Activated T-cell treated with anti-CD3 and anti-CD28 coated beads, Interleukin-2, amount 50 U/mL, for 4 hours (primary cell): Measurements from ENCODE around the gene TBC1D2. TPM values are rescaled to one million over a fixed set of nuclear protein-coding genes. Genes with fewer than 3 reads are reported as not detected.

Experiments
- ATAC-seq, 2 donors: fragments of 200-7000 bp; cut with Tn5 transposase; one replicate each; pipeline ENCODE4 v1.10.0; 2021
- DNase-seq: peaks from one replicate; pipeline ENCODE4 v3.0.0-alpha.2; 2020
- H3K27me3 Mint-ChIP-seq: one replicate; pipeline ENCODE4 v1.8.0; 2021; ENCODE audit warnings: low read depth, mixed read lengths
- H3K36me3 Mint-ChIP-seq: one replicate; pipeline ENCODE4 v1.8.0; 2022; ENCODE audit warnings: mixed read lengths; ENCODE audit not compliant: insufficient read depth
- H3K4me1 Mint-ChIP-seq: one replicate; pipeline ENCODE4 v1.8.0; 2021; ENCODE audit warnings: low read depth, mixed read lengths
- H3K4me3 Mint-ChIP-seq: one replicate; pipeline ENCODE4 v1.8.0; 2021; ENCODE audit warnings: mild to moderate bottlenecking, moderate library complexity, mixed read lengths
- H3K9me3 Mint-ChIP-seq: one replicate; pipeline ENCODE4 v1.8.0; 2021; ENCODE audit warnings: mixed read lengths
- total RNA-seq, 3 donors: library from RNA; stranded (reverse); gene quantifications; one replicate each; pipeline ENCODE4 v1.2.1, GENCODE V29; 2021

TBC1D2 gene
- total RNA-seq, 3 donors from 2014 or later: 1.7 to 2.8 (median 1.9) TPM

DNA sequence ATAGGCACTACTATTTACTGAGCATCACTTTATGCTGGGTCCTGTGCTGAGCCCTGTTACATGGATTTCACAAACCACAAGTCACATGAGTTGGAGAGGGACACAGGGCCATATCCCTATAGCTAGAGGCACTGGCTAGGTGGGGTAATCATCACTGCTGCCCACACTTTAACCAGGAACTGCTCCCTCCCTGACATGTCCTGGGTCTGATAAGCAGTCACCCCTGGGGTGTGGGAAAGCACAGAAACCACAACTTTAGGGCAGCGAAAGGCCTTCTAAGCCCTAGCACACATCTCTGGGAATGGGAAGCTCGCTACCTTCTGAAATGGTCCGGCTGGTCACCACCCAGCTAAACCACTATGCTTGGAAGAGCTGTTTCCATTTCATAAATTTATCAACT is 15.0 kb downstream of the TBC1D2 start:
- DNase-seq: no peak
- no peak overlapping the region for H3K4me3 Mint-ChIP-seq
- no peaks in the 10 kb centered on the region for H3K9me3 Mint-ChIP-seq

GRCh38 chr9:98236901-98237487 is 18.5 kb downstream of the TBC1D2 start:
- no peaks in the 10 kb centered on the region for H3K4me1 Mint-ChIP-seq
- H3K4me3 Mint-ChIP-seq: no peak overlapping the region
- DNase-seq (no peak), ATAC-seq (no peak)
- no peaks in the 10 kb centered on the region for H3K9me3 Mint-ChIP-seq
- H3K27me3 Mint-ChIP-seq: no peaks in the 10 kb centered on the region
- H3K36me3 Mint-ChIP-seq: peaks cover 14% of the 10 kb centered on the region

More for the DNA sequence above, 15.0 kb downstream of the TBC1D2 start:
- H3K36me3 Mint-ChIP-seq: peaks cover 8% of the 10 kb centered on the region
- no peaks in the 10 kb centered on the region for H3K4me1 Mint-ChIP-seq
- H3K27me3 Mint-ChIP-seq: no peaks in the 10 kb centered on the region
- ATAC-seq: no peak

DNA sequence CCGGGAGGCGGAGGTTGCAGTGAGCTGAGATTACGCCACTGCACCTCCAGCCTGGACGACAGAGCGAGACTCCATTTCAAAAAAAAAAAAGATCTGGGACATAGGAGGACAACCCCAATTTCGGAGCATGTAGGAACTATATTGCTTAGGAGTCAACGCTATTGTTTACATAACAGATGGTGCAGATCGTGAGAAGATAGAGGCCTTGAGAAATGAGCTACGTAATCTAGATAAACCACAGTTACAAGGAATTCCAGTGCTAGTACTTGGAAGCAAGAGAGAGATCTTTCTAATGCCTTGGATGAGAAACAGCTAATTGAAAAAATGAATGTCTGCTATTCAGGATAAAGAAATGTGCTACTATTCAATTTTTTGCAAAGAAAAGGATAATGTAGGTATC is 20.3 kb downstream of the TBC1D2 start:
- Mint-ChIP-seq H3K27me3 (no peaks in the 10 kb centered on the region), H3K4me3 (no peak overlapping the region), H3K36me3 (peaks cover 12% of the 10 kb centered on the region), H3K9me3 (no peaks in the 10 kb centered on the region), H3K4me1 (no peaks in the 10 kb centered on the region)
- ATAC-seq: no peak
- DNase-seq: no peak

- Mint-ChIP-seq H3K9me3 (no peaks in the 10 kb centered on the region), H3K4me3 (no peak overlapping the region), H3K27me3 (no peaks in the 10 kb centered on the region), H3K4me1 (no peaks in the 10 kb centered on the region), H3K36me3 (peaks cover 11% of the 10 kb centered on the region)
- ATAC-seq (no peak), DNase-seq (no peak)
These were observed 21.1 kb downstream of the TBC1D2 start for GRCh38 chr9:98234245-98234825.

- DNase-seq: no peak
- no peaks in the 10 kb centered on the region for H3K4me1 Mint-ChIP-seq
- H3K9me3 Mint-ChIP-seq: no peaks in the 10 kb centered on the region
- H3K27me3 Mint-ChIP-seq: no peaks in the 10 kb centered on the region
- ATAC-seq: no peak
- H3K36me3 Mint-ChIP-seq: peaks cover 15% of the 10 kb centered on the region
- no peak overlapping the region for H3K4me3 Mint-ChIP-seq
These were observed 22.5 kb downstream of the TBC1D2 start for GRCh38 chr9:98232926-98233325.

DNA sequence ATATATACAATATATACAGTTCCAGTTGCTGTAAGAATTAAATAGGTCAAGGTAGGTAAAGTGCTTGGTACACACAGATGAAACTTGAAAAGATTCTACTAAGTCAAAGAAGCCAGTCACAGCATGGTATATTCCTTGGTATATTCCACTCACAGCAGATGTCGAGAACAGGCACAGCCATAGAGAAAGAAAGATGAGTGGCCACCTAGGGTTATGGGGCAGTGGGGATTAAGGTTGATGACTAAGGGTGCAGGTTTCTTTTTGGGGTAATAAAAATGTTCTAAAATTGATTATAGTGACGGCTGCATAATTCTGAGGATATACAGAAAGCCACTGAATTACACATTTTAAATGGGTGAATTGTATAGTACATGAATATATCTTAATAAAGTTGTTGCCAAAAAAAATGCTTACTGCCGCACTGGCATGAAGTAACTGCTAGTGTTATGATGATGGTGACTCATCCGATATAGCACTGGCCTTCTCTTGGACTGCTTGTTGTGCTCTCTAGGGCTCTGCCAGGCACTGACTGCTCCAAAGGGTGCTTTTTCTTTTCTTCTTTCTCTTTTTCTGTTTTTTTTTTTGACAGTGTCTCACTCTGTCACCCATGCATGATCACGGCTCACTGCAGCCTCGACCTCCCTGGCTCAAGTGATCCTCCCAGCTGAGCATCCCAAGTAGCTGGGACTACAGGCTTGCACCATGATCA is 23.5 kb downstream of the TBC1D2 start:
- H3K9me3 Mint-ChIP-seq: no peaks in the 10 kb centered on the region
- no peak overlapping the region for H3K4me3 Mint-ChIP-seq
- peaks cover 15% of the 10 kb centered on the region for H3K36me3 Mint-ChIP-seq
- no peaks in the 10 kb centered on the region for H3K4me1 Mint-ChIP-seq
- DNase-seq: no peak
- no peaks in the 10 kb centered on the region for H3K27me3 Mint-ChIP-seq
- ATAC-seq: no peak

DNA sequence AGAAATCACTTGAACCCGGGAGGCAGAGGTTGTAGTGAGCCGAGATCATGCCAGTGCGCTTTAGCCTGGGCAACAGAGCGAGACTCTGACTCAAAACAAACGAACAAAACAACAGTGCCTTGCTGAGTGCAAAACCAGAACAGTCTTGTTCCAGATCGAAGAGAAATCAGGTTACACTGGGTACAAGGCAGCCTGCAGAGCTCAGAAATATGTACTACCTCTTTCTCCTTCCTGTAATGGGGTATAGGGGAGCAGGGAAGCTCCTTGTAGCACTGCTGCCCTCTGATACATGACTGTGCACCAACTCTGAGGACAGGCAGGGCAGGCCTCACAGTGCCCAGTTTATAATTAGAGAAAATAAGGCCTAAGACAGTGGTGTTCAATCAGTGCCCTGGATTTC is 24.7 kb downstream of the TBC1D2 start:
- no peaks in the 10 kb centered on the region for H3K4me1 Mint-ChIP-seq
- DNase-seq: no peak
- H3K4me3 Mint-ChIP-seq: no peak overlapping the region

GRCh38 chr9:98230304-98230703 is 25.1 kb downstream of the TBC1D2 start:
- H3K27me3 Mint-ChIP-seq: no peaks in the 10 kb centered on the region
- no peak overlapping the region for H3K4me3 Mint-ChIP-seq
- H3K36me3 Mint-ChIP-seq: peaks cover 14% of the 10 kb centered on the region
- H3K4me1 Mint-ChIP-seq: no peaks in the 10 kb centered on the region
- H3K9me3 Mint-ChIP-seq: no peaks in the 10 kb centered on the region
- no peak for ATAC-seq
- no peak for DNase-seq

More for the DNA sequence above, 24.7 kb downstream of the TBC1D2 start:
- no peaks in the 10 kb centered on the region for H3K9me3 Mint-ChIP-seq
- peaks cover 14% of the 10 kb centered on the region for H3K36me3 Mint-ChIP-seq
- ATAC-seq: no peak
- no peaks in the 10 kb centered on the region for H3K27me3 Mint-ChIP-seq

DNA sequence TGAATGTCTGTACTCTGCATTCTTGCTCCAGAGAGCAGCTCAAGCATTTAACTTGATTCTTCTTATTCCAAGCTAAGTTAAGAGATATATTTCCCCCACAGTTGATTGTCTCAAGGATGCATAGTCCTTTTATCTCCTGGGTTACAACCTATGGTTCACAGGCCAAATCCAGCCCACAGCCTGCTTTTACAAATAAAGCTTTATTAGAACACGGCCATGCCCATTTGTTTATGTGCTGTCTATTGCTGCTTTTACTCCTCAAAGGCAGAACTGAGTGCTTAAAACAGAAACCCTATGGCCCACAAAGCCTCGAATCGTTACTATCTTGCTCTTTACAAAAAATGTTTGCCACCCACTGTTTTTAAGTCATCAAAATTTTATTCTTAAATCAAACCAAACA is 25.8 kb downstream of the TBC1D2 start:
- Mint-ChIP-seq H3K4me1 (no peaks in the 10 kb centered on the region), H3K36me3 (peaks cover 12% of the 10 kb centered on the region), H3K4me3 (no peak overlapping the region), H3K27me3 (no peaks in the 10 kb centered on the region), H3K9me3 (no peaks in the 10 kb centered on the region)
- DNase-seq (no peak), ATAC-seq (no peak)

GRCh38 chr9:98229090-98229395 is 26.4 kb downstream of the TBC1D2 start:
- DNase-seq: no peak
- H3K4me1 Mint-ChIP-seq: no peaks in the 10 kb centered on the region
- H3K4me3 Mint-ChIP-seq: no peak overlapping the region
- H3K36me3 Mint-ChIP-seq: peaks cover 10% of the 10 kb centered on the region
- H3K9me3 Mint-ChIP-seq: no peaks in the 10 kb centered on the region
- H3K27me3 Mint-ChIP-seq: no peaks in the 10 kb centered on the region
- ATAC-seq: no peak

- ATAC-seq (no peak), DNase-seq (no peak)
- Mint-ChIP-seq H3K36me3 (peaks cover 8% of the 10 kb centered on the region), H3K27me3 (no peaks in the 10 kb centered on the region), H3K4me3 (no peak overlapping the region), H3K9me3 (no peaks in the 10 kb centered on the region), H3K4me1 (no peaks in the 10 kb centered on the region)
These were observed 26.9 kb downstream of the TBC1D2 start for GRCh38 chr9:98228392-98229089.

DNA sequence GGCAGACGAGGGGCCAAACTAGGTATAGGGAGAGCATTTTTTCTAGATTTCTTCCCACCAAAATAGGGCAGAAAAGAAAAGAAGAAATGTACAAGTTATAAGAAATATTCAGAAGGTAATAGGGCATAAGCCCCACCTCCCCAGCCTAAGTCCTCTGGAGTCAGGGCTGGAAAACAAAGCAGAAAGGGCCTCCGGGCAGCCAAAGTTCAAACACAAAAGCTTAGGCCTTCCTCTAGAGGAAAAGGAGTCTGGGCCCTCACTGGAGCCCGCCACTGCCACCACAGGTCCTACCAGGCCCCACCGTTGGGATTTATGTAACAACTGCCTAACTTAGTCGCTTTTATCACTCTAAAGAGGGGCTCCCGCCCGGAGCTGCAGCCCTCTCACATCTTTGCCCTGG is 27.6 kb downstream of the TBC1D2 start:
- no peak for DNase-seq
- Mint-ChIP-seq H3K36me3 (peaks cover 12% of the 10 kb centered on the region), H3K4me3 (no peak overlapping the region), H3K4me1 (no peaks in the 10 kb centered on the region), H3K9me3 (no peaks in the 10 kb centered on the region), H3K27me3 (no peaks in the 10 kb centered on the region)
- no peak for ATAC-seq

DNA sequence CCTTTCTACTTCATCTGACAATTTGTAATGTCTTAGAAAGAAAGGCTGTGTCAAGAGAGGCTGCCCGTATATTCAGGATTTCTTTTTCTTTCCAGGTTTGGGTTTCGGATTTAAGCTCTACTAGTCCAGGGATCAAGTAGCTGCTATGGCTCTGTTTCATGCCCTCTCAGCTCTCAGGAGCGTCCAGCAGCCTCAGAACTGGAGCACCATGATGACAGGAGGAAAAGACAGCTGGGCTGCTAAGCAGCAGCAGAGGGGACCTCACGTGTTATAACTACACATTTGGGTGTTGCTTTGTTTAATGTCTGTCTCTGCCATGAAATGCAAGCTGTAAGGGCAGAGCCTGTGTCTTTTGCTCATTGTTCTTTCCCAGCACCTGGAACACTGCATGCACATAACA is 28.5 kb downstream of the TBC1D2 start:
- Mint-ChIP-seq H3K9me3 (no peaks in the 10 kb centered on the region), H3K27me3 (no peaks in the 10 kb centered on the region), H3K36me3 (peaks cover 12% of the 10 kb centered on the region), H3K4me3 (no peak overlapping the region), H3K4me1 (no peaks in the 10 kb centered on the region)
- DNase-seq (no peak), ATAC-seq (no peak)

- no peaks in the 10 kb centered on the region for H3K4me1 Mint-ChIP-seq
- H3K36me3 Mint-ChIP-seq: peaks cover 10% of the 10 kb centered on the region
- H3K27me3 Mint-ChIP-seq: no peaks in the 10 kb centered on the region
- H3K4me3 Mint-ChIP-seq: no peak overlapping the region
- ATAC-seq (no peak), DNase-seq (no peak)
- H3K9me3 Mint-ChIP-seq: no peaks in the 10 kb centered on the region
These were observed 28.9 kb downstream of the TBC1D2 start for GRCh38 chr9:98226516-98226915.

DNA sequence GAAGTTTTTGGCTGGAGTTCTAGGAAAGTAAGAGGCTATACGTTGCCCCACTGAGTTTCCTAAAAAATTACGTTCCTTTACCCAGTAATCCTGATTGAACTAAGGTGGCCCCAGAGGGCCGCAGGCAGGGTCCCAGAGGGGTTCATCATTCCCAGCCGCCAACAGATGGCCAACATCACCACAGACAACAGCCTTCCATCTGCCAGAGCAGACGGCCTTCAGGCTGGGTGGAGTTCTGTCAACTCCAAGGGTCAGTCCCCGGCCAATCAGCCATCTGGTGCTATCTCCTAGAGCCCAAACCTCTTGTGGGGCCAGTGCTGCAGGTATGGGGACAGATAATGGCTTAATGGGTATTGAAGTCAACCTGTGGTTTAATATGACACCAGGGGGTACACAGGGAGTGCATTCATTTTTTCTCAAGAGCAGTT is 30.4 kb downstream of the TBC1D2 start:
- Mint-ChIP-seq H3K36me3 (peaks cover 10% of the 10 kb centered on the region), H3K4me1 (no peaks in the 10 kb centered on the region), H3K9me3 (no peaks in the 10 kb centered on the region), H3K4me3 (no peak overlapping the region), H3K27me3 (no peaks in the 10 kb centered on the region)
- DNase-seq (no peak), ATAC-seq (no peak)
